B cell (primary cell): ENCODE data around the gene PIP4K2C.
"Not testable (repeated sequence)": the region's sequence is repeated elsewhere in the genome, so short reads cannot be mapped to it uniquely, and the experiment has no call there.

Experiments used
- CTCF ChIP-seq: fragments of 200-600 bp; IDR thresholded peaks from one replicate; pipeline ENCODE4 v1.8.0; 2022; ENCODE audit warnings: antibody characterized with exemption, mild to moderate bottlenecking
- EZH2 ChIP-seq: IDR thresholded peaks from 2 replicates; pipeline ENCODE4 v1.6.1; 2012; ENCODE audit warnings: borderline replicate concordance, low read depth, mild to moderate bottlenecking, moderate library complexity, low read length; ENCODE audit not compliant: insufficient read depth, poor library complexity, severe bottlenecking

GRCh38 chr12:57645990-57646658, 55.1 kb downstream of the PIP4K2C start:
- not testable (repeated sequence) for TF ChIP-seq CTCF, EZH2
